Tongue (tissue), 2 donors: ENCODE measurements around the gene P2RX5. TPM values are rescaled to one million over a fixed set of nuclear protein-coding genes. Genes with fewer than 3 reads are reported as not detected.
A peak's percentile ranks its signal among the peaks of the same experiment; 100 is the strongest.

Experiments used
- DNase-seq: peaks from one replicate; pipeline ENCODE4 v3.0.0-alpha.2; 2015
- total RNA-seq: library from RNA; depleted of rRNA; stranded (reverse); fragments of >200 nt; gene quantifications from one replicate; pipeline ENCODE4 v1.2.3, GENCODE V29; 2014

Gene P2RX5
- total RNA-seq, 1 donor from 2014 or later = 13.5 TPM

GRCh38 chr17:3656755-3657587 lies 39.0 kb downstream of the P2RX5 start:
- no peak for DNase-seq

DNA sequence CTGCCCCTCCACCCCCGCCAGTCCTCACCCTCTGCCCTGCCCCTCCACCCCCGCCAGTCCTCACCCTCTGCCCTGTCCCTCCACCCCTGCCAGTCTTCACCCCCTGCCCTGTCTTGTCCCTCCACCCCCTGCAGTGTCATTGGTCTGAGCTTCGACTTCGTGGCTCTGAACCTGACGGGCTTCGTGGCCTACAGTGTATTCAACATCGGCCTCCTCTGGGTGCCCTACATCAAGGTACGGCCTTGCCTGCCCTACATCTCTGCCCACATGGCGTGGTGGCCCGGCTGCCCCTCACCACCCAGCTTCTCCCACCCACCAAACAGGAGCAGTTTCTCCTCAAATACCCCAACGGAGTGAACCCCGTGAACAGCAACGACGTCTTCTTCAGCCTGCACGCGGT lies 39.6 kb downstream of the P2RX5 start:
- DNase-seq = no peak

DNA sequence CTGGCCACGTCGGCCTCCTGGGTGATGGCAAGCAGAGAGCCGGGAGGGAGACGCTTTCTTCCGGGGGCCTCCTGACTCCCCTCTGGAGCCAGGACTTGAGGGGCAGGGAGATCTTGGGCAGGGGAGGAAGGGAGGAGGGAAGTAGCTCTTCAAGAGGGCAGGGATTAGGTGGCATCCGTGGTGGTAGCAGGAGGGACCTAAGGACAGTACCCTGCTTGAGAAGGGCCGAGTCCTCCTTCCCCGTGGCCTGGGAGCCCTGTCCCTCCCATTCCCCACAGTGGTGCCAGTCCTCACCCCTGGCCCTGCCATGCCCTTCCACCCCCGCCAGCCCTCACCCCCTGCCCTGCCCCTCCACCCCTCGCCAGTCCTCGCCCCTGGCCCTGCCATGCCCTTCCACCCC lies 40.2 kb downstream of the P2RX5 start:
- DNase-seq = no peak

DNA sequence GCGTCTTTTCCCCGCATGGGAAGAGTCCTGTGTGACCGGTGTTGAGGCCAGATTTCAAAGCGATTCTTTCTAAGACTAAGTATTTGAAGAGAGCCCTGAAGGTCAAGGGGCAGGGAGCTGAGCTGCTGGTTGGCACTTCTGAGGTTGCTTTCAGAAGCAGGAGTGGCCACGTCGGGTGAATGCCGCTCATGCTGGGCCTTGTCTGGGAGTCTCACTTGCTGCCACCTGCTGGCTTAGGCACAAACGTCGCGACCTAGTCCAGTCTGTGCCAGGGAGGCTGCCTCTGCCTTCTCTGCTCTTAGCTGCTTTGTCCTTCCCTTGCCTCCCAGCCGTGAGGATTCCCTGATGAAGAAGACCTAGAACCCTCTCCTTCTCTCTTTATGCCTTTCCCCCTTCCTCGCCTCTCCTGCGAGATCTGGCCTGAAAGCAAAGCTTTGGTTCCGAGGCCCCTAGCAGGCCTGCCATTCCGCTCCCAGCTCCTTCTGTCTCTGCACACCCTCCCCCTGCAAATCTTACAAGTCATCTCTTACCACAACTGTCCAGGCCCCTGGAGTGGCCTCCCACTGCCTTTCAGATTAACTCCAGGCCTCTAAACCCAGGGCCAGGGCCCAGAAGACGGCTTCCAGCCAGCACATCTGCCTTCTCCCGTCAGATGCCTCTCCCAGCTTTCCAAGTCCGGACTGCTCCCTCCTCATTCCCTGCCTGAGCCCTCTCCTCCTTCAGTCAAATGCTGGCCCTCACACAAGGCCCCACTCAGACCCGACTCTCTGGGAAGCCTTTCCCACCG lies 48.0 kb downstream of the P2RX5 start:
- peak; percentile 75 for DNase-seq

DNA sequence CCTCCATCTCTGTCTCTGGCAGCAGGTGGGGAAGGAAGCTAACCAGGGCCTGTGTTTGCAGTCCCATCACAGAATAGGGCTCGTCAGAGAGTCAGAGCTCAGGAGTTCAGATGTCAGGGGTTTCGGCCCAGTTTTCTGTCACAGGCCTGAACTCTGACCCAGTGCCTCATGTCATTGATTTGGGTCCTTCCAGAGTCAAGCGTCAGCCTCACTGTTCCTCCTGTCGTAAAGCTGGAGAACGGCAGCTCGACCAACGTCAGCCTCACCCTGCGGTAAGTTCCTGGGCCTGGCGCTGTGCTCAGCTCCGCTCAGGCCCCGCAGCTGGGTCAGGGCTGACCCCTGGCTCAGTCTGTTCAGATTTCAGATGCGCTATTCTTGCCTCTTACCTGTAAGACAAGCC lies 48.7 kb downstream of the P2RX5 start:
- no peak for DNase-seq

DNA sequence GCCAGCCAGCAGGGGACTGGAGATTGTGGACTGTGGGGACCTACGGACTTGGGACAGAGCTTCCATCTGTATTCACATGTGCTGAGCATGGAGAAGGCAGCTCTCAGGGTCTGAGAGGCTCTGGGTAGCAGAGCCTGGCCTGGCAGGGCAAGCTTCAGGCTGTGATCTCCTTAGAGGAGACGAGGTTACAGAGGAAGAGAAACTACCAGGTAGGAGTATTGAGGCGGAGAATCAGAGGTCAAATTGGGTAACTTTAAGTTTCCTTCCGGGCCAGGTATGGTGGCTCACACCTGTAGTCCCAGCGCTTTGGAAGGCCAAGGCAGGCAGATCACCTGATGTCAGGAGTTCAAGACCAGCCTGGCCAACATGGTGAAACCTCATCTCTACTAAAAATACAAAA lies 50.6 kb downstream of the P2RX5 start:
- no peak for DNase-seq

GRCh38 chr17:3643889-3644349 lies 52.0 kb downstream of the P2RX5 start:
- DNase-seq = no peak

DNA sequence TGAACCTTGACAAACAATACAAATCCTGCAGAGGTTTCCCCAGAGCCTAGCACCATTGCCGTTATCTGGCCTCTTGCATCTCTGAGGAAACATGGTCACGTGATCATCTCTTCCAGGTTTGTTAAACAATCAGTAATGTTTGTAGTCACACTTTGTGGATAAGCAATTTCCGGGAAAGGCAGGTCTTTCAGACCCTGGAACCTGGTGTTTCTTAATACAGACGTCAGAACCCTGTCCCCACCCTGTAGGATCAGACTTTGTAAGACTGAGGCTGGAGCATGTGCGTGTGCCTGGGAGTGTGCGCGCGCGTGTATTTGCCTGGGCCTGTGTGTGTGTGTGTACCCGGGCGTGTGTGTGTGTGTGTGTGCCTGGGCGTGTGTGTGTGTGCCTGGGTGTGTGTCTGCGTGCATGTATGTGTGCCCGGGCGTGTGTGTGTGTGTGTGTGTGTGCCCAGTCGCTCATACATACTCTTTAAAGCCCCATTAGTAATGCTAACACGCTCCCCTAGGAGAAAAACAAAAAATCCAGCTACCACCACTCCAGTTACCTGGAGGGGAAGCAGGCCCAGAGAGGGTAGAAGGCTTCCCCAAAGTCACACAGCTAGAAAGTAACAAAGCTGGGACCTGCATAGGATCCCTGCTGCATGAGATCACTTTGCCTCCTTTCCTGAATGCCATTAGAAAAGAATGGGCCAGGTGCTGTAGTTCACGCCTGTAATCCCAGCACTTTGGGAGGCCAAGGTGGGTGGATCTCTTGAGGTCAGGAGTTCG lies 54.1 kb downstream of the P2RX5 start:
- DNase-seq = no peak

DNA sequence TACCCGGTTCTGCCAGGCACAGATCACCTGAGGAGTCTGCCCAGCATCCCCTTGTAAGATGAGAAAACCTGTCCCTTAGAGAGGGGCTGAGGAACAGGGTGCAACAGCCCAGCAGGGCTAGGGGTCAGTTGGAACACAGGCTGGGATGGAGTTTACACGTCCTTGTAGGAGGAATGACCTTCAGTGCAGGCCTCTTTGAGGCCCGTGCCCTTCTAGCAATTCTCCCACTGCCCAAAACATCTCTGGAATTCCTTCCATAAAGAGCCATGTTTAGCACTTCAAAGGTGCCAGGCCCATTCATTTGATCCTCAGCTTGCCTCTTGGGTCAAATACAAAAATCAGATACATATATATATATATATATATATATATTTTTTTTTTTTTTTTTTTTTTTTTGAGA lies 54.9 kb downstream of the P2RX5 start:
- DNase-seq = no peak

DNA sequence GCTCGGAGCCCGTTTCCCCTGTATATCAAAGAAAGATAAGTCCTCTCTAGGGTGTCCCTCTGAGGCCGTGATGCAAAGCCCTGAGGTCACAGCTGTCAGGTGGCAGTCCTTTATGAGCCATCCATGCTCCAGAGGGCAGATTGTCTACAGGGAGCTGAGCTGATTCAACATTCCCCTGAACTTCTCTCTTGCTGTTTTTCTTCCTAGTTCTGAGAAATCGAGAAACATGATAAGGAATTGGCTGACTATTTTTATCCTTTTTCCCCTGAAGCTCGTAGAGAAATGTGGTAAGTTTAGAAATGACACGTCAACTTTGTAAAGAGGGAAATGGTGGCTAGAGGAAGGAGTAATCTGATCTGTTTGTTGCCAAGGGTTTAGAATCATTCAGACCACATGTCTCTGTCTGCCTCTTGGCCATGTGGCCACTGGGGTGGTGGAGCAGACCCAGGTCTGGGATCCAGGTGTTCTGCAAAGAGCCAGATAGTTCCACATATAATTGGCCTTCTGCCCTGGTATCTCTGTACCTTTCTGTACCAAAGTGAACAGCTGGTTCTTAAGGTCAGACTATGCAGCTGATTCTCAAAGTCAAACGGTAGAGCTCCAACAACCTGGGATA lies 55.9 kb downstream of the P2RX5 start:
- DNase-seq = no peak

DNA sequence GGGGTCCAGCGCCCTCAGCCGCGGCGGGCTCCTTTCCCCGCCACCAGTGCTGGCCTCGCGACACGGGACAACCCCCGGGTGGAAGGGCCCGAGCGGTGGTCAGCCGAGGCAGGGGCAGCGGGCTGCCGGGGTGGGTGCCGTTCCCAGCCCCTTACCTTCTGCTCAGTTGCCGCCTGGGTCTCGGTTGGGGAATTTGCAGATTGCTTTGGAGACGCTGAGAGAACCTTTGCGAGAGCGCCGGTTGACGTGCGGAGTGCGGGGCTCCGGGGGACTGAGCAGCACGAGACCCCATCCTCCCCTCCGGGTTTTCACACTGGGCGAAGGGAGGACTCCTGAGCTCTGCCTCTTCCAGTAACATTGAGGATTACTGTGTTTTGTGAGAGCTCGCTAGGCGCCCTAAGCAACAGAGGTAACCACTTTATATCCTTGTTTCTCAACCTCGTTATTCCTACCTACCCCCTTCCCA lies 59.0 kb downstream of the P2RX5 start:
- DNase-seq = no peak

DNA sequence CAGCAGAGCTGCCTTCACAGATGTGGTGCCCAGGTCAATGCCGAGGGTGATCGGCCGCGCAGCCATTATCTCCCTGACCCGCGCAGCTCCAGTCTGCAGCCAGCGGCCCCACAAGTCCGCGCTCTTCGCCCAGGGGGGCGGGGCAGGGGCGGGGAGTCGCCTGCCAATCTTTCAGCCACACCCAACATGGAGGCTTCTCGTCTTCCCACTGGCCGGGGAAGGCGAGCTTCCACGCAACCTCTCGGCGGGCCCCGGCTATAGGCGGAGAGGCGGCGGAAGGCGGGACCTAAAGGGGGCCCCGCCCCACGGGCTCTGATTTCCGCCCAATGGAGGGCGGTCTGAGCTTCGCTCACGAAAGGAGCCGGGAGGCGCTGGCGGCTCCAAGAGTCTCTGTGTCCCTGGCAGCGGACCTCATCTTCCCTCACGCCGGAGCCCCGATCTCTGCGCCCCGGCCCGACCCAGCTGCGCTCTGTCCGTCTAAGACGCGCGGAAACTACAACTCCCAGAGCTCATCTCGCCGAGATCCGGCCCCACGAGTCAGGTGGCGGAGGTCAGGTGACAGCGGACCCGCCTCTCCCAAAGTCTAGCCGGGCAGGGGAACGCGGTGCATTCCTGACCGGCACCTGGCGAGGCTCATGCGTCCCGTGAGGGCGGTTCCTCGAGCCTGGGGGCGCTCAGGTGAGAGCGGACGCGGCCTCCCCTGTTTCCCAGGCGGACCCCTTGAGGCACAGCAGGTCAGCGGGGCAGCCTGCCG lies 59.6 kb downstream of the P2RX5 start, which contains the start of the genes CTNS and SHPK:
TSS of gene CTNS (plus strand) at position 607 of the 754 bp plus-strand sequence. CDS start 3,447 bp downstream, outside the sequence.
TSS of gene SHPK (minus strand) at position 97 of the 754 bp plus-strand sequence. CDS start at position 66, 31 bp downstream.
- peak; percentile 99 for DNase-seq

- no peak for DNase-seq
Observed at GRCh38 chr17:3635474-3636153, 60.3 kb downstream of the P2RX5 start.

DNA sequence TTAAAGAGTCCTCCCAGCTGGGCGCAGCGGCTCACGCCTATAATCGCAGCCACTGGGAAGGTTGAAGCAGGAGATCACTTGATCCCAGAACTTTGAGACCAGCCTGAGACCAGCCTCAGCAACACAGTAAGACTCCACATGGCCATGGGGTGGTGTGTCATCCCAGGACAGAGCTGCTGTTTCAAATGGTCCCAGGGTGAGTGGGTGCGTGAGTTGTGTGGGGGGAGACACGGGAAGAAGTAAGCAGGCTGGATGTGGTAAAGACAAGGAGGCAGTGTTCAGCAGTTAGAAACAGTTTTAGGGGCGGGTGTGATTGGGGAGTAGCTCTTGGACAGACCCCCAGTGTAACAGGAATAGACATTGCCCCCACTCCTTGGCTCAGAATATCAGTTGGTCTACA lies 63.7 kb downstream of the P2RX5 start:
- DNase-seq = no peak

DNA sequence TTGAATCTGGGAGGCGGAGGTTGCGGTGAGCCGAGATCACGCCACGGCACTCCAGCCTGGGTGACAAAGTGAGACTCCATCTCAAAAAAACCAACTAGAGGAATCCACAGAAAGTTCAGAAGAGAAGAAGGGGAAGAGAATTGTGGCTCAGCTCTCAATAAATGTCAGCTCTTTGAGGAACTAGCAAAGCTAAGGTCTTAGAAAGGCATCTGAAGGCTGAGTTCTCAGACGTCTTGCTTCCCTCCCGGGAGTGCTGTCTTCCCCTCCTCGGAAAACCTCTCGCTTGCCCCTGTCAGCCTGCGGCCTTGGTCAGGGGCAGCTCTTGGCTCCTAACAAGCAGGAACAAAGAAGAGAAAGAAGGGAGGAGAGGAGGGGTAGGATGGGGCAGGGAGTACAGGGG lies 65.2 kb downstream of the P2RX5 start:
- no peak for DNase-seq

GRCh38 chr17:3627769-3628167 lies 68.2 kb downstream of the P2RX5 start:
- DNase-seq = no peak

DNA sequence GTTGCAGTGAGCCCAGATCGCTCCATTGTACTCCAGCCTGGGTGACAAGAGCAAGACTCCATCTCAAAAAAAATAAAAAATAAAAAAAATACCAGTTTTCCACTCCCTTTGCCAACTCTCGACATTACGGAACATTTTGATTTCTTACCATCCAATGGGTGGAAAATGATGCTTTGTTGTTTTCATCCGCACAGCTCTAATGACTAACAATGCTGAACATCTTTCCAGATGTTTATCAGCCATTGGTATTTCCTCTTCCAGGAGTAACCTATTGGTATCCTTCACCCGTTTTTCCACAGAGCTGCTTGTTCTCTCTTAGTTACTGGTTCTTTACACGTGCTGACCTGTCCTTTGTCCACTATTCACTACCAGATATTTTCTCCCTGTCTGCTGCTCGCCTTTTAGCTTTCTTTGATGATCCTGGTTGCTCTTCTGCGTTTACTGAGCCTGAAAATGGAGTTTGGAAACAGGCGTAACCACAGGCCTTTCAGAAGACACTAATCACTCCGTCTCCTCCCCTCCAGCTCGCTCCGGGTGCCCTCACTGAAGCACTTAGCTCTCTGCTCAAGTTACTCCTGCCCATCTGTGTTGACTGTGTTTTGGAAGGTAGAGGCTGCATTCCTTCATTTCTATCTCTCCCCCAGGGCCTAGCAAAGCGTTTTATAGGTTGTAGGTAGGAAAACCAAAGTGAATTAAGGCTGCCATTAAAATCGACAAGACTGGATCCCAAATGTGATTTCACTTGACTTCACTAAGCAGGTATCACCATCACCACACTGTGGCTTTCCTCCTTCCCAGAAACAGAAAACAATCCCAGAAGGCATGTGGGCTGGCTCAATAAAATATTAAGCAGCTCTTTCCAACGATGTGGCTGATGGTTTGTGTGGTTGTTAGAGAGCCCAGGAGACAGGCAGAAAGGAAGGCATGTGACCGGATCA lies 68.9 kb downstream of the P2RX5 start:
- no peak for DNase-seq
